Small intestine (tissue), 7 donors: Measurements from ENCODE around the gene ZDHHC6. TPM values are rescaled to one million over a fixed set of nuclear protein-coding genes. Genes with fewer than 3 reads are reported as not detected.

Experiments used
- DNase-seq, 2 donors: peaks; one replicate each; pipeline versions ENCODE4 v3.0.0 to v3.0.0-alpha.2; 2013
- FAIRE-seq: peaks from 2 replicates; lab custom pipeline; 2012; peaks lifted over from hg19 to GRCh38; lab: Jason Lieb, UNC
- H3K27ac ChIP-seq, 3 donors: one replicate each; pipeline ENCODE4 v1.5.1; 2013; ENCODE audit warnings: low read length in 2 of 3, mild to moderate bottlenecking in 2 of 3, control low read depth in 1 of 3, inconsistent platforms in 1 of 3, low read depth in 1 of 3, moderate library complexity in 1 of 3
- H3K27me3 ChIP-seq, 3 donors: one replicate each; pipeline ENCODE4 v1.6.1; 2013; ENCODE audit warnings: low read length in 3 of 3, inconsistent platforms in 1 of 3; ENCODE audit not compliant: control insufficient read depth in 3 of 3, insufficient read depth in 3 of 3
- H3K36me3 ChIP-seq, 3 donors: one replicate each; pipeline ENCODE4 v1.6.1; 2013; ENCODE audit warnings: low read length in 3 of 3, inconsistent platforms in 1 of 3, low read depth in 1 of 3, mild to moderate bottlenecking in 1 of 3, moderate library complexity in 1 of 3; ENCODE audit not compliant: control insufficient read depth in 3 of 3, insufficient read depth in 2 of 3
- H3K4me1 ChIP-seq, 3 donors: one replicate each; pipeline ENCODE4 v1.6.1; 2013; ENCODE audit warnings: low read length in 2 of 3, inconsistent platforms in 1 of 3, low read depth in 1 of 3, mild to moderate bottlenecking in 1 of 3, moderate library complexity in 1 of 3; ENCODE audit not compliant: control insufficient read depth in 3 of 3, insufficient read depth in 2 of 3
- H3K4me3 ChIP-seq, 3 donors: one replicate each; pipeline ENCODE4 v1.5.1; 2013; ENCODE audit warnings: low read length in 3 of 3, control low read depth in 1 of 3, inconsistent platforms in 1 of 3, low read depth in 1 of 3, mild to moderate bottlenecking in 1 of 3, moderate library complexity in 1 of 3
- H3K9me3 ChIP-seq, 2 donors: one replicate each; pipeline ENCODE4 v1.6.1; 2013; ENCODE audit warnings: low read depth in 1 of 2, low read length in 1 of 2; ENCODE audit not compliant: control insufficient read depth in 2 of 2, insufficient read depth in 1 of 2
- WGBS, 3 donors: extraction: QIAGEN DNeasy Blood & Tissue Kit; methylation state at CpG; one replicate each; pipeline ENCODE4 v1.1.7; 2013; 5-methylcytosine and 5-hydroxymethylcytosine counted together
- polyA plus RNA-seq, 4 donors: library from polyadenylated mRNA; stranded (reverse) in 3 of 4; unstranded in 1 of 4; fragments of 200-250 nt in 3 of 4; fragments of 120-200 nt in 1 of 4; gene quantifications; one replicate each; pipeline versions ENCODE4 v1.2.1 to v1.2.3, GENCODE V29; 2013
- donor health status: healthy with polysubstance abuse.
- donor health status: control.
- donor health status: control.
- donor health status: Bipolar disorder and iron deficiency.
- donor health status: healthy.

ZDHHC6 gene
- polyA plus RNA-seq, 4 donors = 39.1 to 79.8 (median 50.7) TPM

- WGBS, 3 donors = 44 to 82% (median 59%) methylated on average over 2 of the region's 2 CpGs
- Histone ChIP-seq H3K27me3 (no peaks in the 10 kb centered on the region), H3K36me3 (peaks cover 3 to 14% (median 14%) of the 10 kb centered on the region in 3 donors), H3K4me3 (no peak overlapping the region), H3K4me1 (peaks cover 0 to 17% (median 7%) of the 10 kb centered on the region in 3 donors), H3K27ac (no peak overlapping the region), H3K9me3 (no peaks in the 10 kb centered on the region)
- FAIRE-seq (peak; percentile 78), DNase-seq (peak; percentile 57 to 62)
These were observed 11.6 kb downstream of the ZDHHC6 start for GRCh38 chr10:112434988-112435619.

- 88 to 97% (median 92%) methylated on average over 2 of the region's 2 CpGs for WGBS, 3 donors
- DNase-seq (no peak), FAIRE-seq (no peak)
- H3K27me3 ChIP-seq = no peaks in the 10 kb centered on the region
- H3K36me3 ChIP-seq = peaks cover 3 to 21% (median 14%) of the 10 kb centered on the region in 3 donors
- H3K9me3 ChIP-seq = no peaks in the 10 kb centered on the region
- no peak overlapping the region for H3K27ac ChIP-seq
- no peak overlapping the region for H3K4me3 ChIP-seq
- peaks cover 0 to 27% (median 4%) of the 10 kb centered on the region in 3 donors for H3K4me1 ChIP-seq
These were observed 13.6 kb downstream of the ZDHHC6 start for GRCh38 chr10:112433136-112433535.

GRCh38 chr10:112429654-112430230 lies 17.0 kb downstream of the ZDHHC6 start:
- Histone ChIP-seq H3K4me1 (peaks cover 0 to 29% (median 0%) of the 10 kb centered on the region in 3 donors), H3K27ac (peak overlapping the region; percentile 6 to 71 (median 70)), H3K4me3 (no peak overlapping the region), H3K36me3 (peaks cover 15 to 36% (median 17%) of the 10 kb centered on the region in 3 donors), H3K9me3 (no peaks in the 10 kb centered on the region), H3K27me3 (no peaks in the 10 kb centered on the region)
- no peak for FAIRE-seq
- 25 to 68% (median 51%) methylated on average over 13 to 15 of the region's 15 CpGs for WGBS, 3 donors
- DNase-seq = peak; percentile 84 to 90

GRCh38 chr10:112429147-112429546 lies 17.6 kb downstream of the ZDHHC6 start:
- Histone ChIP-seq H3K4me3 (no peak overlapping the region), H3K27ac (peak overlapping the region; percentile 6 to 71 (median 70)), H3K27me3 (no peaks in the 10 kb centered on the region), H3K4me1 (peaks cover 0 to 35% (median 0%) of the 10 kb centered on the region in 3 donors), H3K36me3 (peaks cover 15 to 36% (median 17%) of the 10 kb centered on the region in 3 donors), H3K9me3 (no peaks in the 10 kb centered on the region)
- no peak for DNase-seq
- WGBS, 3 donors = 43 to 58% (median 48%) methylated on average over 3 of the region's 3 CpGs
- no peak for FAIRE-seq

GRCh38 chr10:112426111-112426510 lies 20.6 kb downstream of the ZDHHC6 start:
- no peaks in the 10 kb centered on the region for H3K9me3 ChIP-seq
- no peak overlapping the region for H3K27ac ChIP-seq
- WGBS, 3 donors = 61 to 75% (median 64%) methylated on average over 2 of the region's 2 CpGs
- peaks cover 23 to 40% (median 36%) of the 10 kb centered on the region in 3 donors for H3K36me3 ChIP-seq
- DNase-seq = no peak
- no peaks in the 10 kb centered on the region for H3K27me3 ChIP-seq
- FAIRE-seq = no peak
- no peak overlapping the region for H3K4me3 ChIP-seq
- H3K4me1 ChIP-seq = peaks cover 0 to 34% (median 0%) of the 10 kb centered on the region in 3 donors

- 22 to 64% (median 30%) methylated on average over 2 of the region's 2 CpGs for WGBS, 3 donors
- no peak overlapping the region for H3K4me3 ChIP-seq
- FAIRE-seq (no peak), DNase-seq (peak; percentile 69 to 82)
- no peaks in the 10 kb centered on the region for H3K27me3 ChIP-seq
- peaks cover 0 to 24% (median 0%) of the 10 kb centered on the region in 3 donors for H3K4me1 ChIP-seq
- H3K36me3 ChIP-seq = peaks cover 27 to 42% (median 41%) of the 10 kb centered on the region in 3 donors
- H3K27ac ChIP-seq = peak overlapping the region in 2 of 3 donors; percentile 36 to 61
- no peaks in the 10 kb centered on the region for H3K9me3 ChIP-seq
These were observed 22.1 kb downstream of the ZDHHC6 start for GRCh38 chr10:112424651-112425050.

- no peak overlapping the region for H3K27ac ChIP-seq
- FAIRE-seq (no peak), DNase-seq (no peak)
- no peak overlapping the region for H3K4me3 ChIP-seq
- no peaks in the 10 kb centered on the region for H3K9me3 ChIP-seq
- H3K27me3 ChIP-seq = no peaks in the 10 kb centered on the region
- H3K4me1 ChIP-seq = peaks cover 0 to 14% (median 0%) of the 10 kb centered on the region in 3 donors
- peaks cover 28 to 41% (median 33%) of the 10 kb centered on the region in 3 donors for H3K36me3 ChIP-seq
- WGBS, 3 donors = 91 to 93% (median 92%) methylated on average over 3 of the region's 3 CpGs
These were observed 25.0 kb downstream of the ZDHHC6 start for GRCh38 chr10:112421731-112422130.

- FAIRE-seq (no peak), DNase-seq (no peak)
- no peak overlapping the region for H3K27ac ChIP-seq
- peaks cover 24 to 49% (median 46%) of the 10 kb centered on the region in 3 donors for H3K36me3 ChIP-seq
- no peaks in the 10 kb centered on the region for H3K9me3 ChIP-seq
- WGBS, 3 donors = 92 to 94% (median 93%) methylated on average over 2 of the region's 2 CpGs
- no peak overlapping the region for H3K4me3 ChIP-seq
- no peaks in the 10 kb centered on the region for H3K27me3 ChIP-seq
- H3K4me1 ChIP-seq = peaks cover 0 to 20% (median 0%) of the 10 kb centered on the region in 3 donors
These were observed 34.0 kb downstream of the ZDHHC6 start for GRCh38 chr10:112412696-112413095.
